Adrenal gland (tissue), 12 donors: Measurements from ENCODE around the gene RASA3. TPM values are rescaled to one million over a fixed set of nuclear protein-coding genes. Genes with fewer than 3 reads are reported as not detected.

Experiments
- DNase-seq, 7 donors: peaks; one replicate each; pipeline ENCODE4 v3.0.0-alpha.2; 2019 to 2020
- H3K27ac ChIP-seq, 5 donors: fragments of 200-600 bp; sonication (generic) in 4 of 5; 1 replicate in 3 of 5; 2 replicates in 2 of 5; pipeline versions ENCODE4 v1.5.1 to v1.8.0; 2016 to 2020; ENCODE audit warnings: mild to moderate bottlenecking in 1 of 5
- H3K27me3 ChIP-seq: fragments of 200-600 bp; 2 replicates; pipeline ENCODE4 v1.8.0; 2021
- H3K36me3 ChIP-seq, 2 donors: fragments of 200-600 bp; replicated peaks in 1 of 2; 1 replicate in 1 of 2; 2 replicates in 1 of 2; pipeline versions ENCODE4 v1.5.1 to v1.8.0; 2018 to 2022
- H3K4me1 ChIP-seq, 2 donors: fragments of 200-600 bp; replicated peaks in 1 of 2; 1 replicate in 1 of 2; 2 replicates in 1 of 2; pipeline versions ENCODE4 v1.5.1 to v1.8.0; 2018 to 2021
- H3K4me3 ChIP-seq, 4 donors: fragments of 200-600 bp; sonication (generic) in 3 of 4; one replicate each; pipeline ENCODE4 v1.5.1; 2016 to 2018
- H3K9me3 ChIP-seq, 3 donors: fragments of 200-600 bp; sonication (generic) in 1 of 3; replicated peaks in 1 of 3; 1 replicate in 2 of 3; 2 replicates in 1 of 3; pipeline versions ENCODE4 v1.5.1 to v1.8.0; 2016 to 2021
- CTCF ChIP-seq, 6 experiments: fragments of 450-650 bp in 4 of 6; fragments of 200-600 bp in 2 of 6; sonication (generic) in 1 of 6; IDR thresholded peaks; 1 replicate in 5 of 6; 2 replicates in 1 of 6; pipeline versions ENCODE4 v1.5.1 to v1.8.0; 2016 to 2021; ENCODE audit warnings: antibody characterized with exemption in 6 of 6, mild to moderate bottlenecking in 2 of 6, moderate library complexity in 1 of 6
- POLR2A ChIP-seq, 2 donors: fragments of 450-650 bp; IDR thresholded peaks; one replicate each; pipeline ENCODE4 v1.6.1; 2017; ENCODE audit warnings: antibody characterized with exemption in 2 of 2, mild to moderate bottlenecking in 2 of 2, moderate library complexity in 1 of 2
- WGBS, 4 donors: extraction: QIAGEN DNeasy Blood & Tissue Kit in 2 of 4; methylation state at CpG; one replicate each; pipeline versions ENCODE4 v1.1.5 to v1.1.7; 2013 to 2017; 5-methylcytosine and 5-hydroxymethylcytosine counted together
- intact Hi-C, 2 donors: fragments of 100-400 bp; cut with DNase I; formaldehyde crosslinking; loops; one replicate each; pipeline versions ENCODE4 v1.14.1 to v1.15.0; 2022 to 2023
- polyA plus RNA-seq, 3 donors: library from polyadenylated mRNA; stranded (reverse); fragments of 200-250 nt in 2 of 3; fragments of 350-450 nt in 1 of 3; fragmentation: Illumina TruSeq in 1 of 3; extraction: RNeasy Lipid Tissue Mini Kit (QIAGEN cat#74804) in 1 of 3; gene quantifications; one replicate each; pipeline ENCODE4 v1.2.3, GENCODE V29; 2013 to 2014
- total RNA-seq, 9 donors: library from RNA; depleted of rRNA in 4 of 9; stranded (reverse); fragments of >200 nt in 4 of 9; fragments of 120-200 nt in 1 of 9; fragmentation: NEBNext Ultra II Directional in 1 of 9; extraction: Animal tissue kit (Norgen Biotek cat#: 25700) in 1 of 9; gene quantifications; one replicate each; pipeline versions ENCODE4 v1.1.0 to v1.2.4, GENCODE V29; 2013 to 2023
- donor health status: healthy with polysubstance abuse.
- donor health status: Bipolar disorder and iron deficiency.
- donor health status: DM: yes; HTN: yes; CAD: no.
- donor health status: DM: no; HTN: no; CAD: no.
- donor health status: DM: no; HTN: no; CAD: no.
- donor health status: DM: yes; HTN: yes; CAD: no.

The RASA3 gene
- total and polyA plus RNA-seq, 12 donors, result 2.2 to 11.7 (median 7.3) TPM

GRCh38 chr13:113992276-113993005 is 140.0 kb downstream of the RASA3 start:
- H3K9me3 ChIP-seq, result no peaks in the 10 kb centered on the region
- H3K27ac ChIP-seq, result no peak overlapping the region
- intact Hi-C loops, result no loop called here
- no peaks in the 10 kb centered on the region for H3K4me1 ChIP-seq
- peaks cover 0 to 21% of the 10 kb centered on the region in 2 donors for H3K36me3 ChIP-seq
- TF ChIP-seq POLR2A (IDR thresholded peaks at IDR 0.05), result no peak
- TF ChIP-seq CTCF (IDR thresholded peaks at IDR 0.05), result no peak
- no peaks in the 10 kb centered on the region for H3K27me3 ChIP-seq
- DNase-seq, result no peak
- H3K4me3 ChIP-seq, result no peak overlapping the region
- WGBS, 4 donors, result 86 to 87% (median 87%) methylated on average over 21 of the region's 21 CpGs

GRCh38 chr13:113991676-113992179 is 140.7 kb downstream of the RASA3 start:
- H3K4me1 ChIP-seq, result no peaks in the 10 kb centered on the region
- TF ChIP-seq POLR2A (IDR thresholded peaks at IDR 0.05) (no peak), CTCF (IDR thresholded peaks at IDR 0.05) (no peak)
- intact Hi-C loops, result no loop called here
- peaks cover 0 to 21% of the 10 kb centered on the region in 2 donors for H3K36me3 ChIP-seq
- H3K27ac ChIP-seq, result no peak overlapping the region
- H3K4me3 ChIP-seq, result no peak overlapping the region
- DNase-seq, result no peak
- 85 to 88% (median 87%) methylated on average over 11 of the region's 11 CpGs for WGBS, 4 donors
- no peaks in the 10 kb centered on the region for H3K27me3 ChIP-seq
- no peaks in the 10 kb centered on the region for H3K9me3 ChIP-seq

- DNase-seq, result no peak
These were observed 141.2 kb downstream of the RASA3 start for GRCh38 chr13:113991191-113991669.

More at GRCh38 chr13:113991191-113991669, 141.2 kb downstream of the RASA3 start:
- no peak overlapping the region for H3K4me3 ChIP-seq
- peaks cover 0 to 17% of the 10 kb centered on the region in 2 donors for H3K36me3 ChIP-seq
- H3K27me3 ChIP-seq, result no peaks in the 10 kb centered on the region
- no peaks in the 10 kb centered on the region for H3K4me1 ChIP-seq
- TF ChIP-seq CTCF (IDR thresholded peaks at IDR 0.05), result no peak
- no peak for TF ChIP-seq POLR2A (IDR thresholded peaks at IDR 0.05)
- WGBS, 4 donors, result 76 to 84% (median 80%) methylated on average over 5 to 10 of the region's 10 CpGs
- no peaks in the 10 kb centered on the region for H3K9me3 ChIP-seq
- H3K27ac ChIP-seq, result no peak overlapping the region
- intact Hi-C loops, result no loop called here
